ENCODE results near the gene HNRNPH3. TPM values are rescaled to one million over a fixed set of nuclear protein-coding genes. Genes with fewer than 3 reads are reported as not detected.

Gene HNRNPH3
- total RNA-seq, 6 experiments from 2014 or later, result 105 to 170 (median 136) TPM

- Mint-ChIP-seq H3K36me3 (ENCODE audit: low read depth) (peaks cover 11% of the 10 kb centered on the region), H3K27me3 (ENCODE audit: insufficient read depth) (no peaks in the 10 kb centered on the region; the same call in 1 of the 2 replicates), H3K9me3 (no peaks in the 10 kb centered on the region), H3K4me3 (no peak overlapping the region; the same call in 1 of the 2 replicates), H3K27ac (no peak overlapping the region), H3K4me1 (ENCODE audit: low read depth) (peaks cover 22% of the 10 kb centered on the region)
- no peak for TF ChIP-seq CTCF (IDR thresholded peaks at IDR 0.05)
- DNase-seq, result no peak
Observed at GRCh38 chr10:68296843-68297663, 34.8 kb upstream of the HNRNPH3 start.

GRCh38 chr10:68301301-68301700 is 30.6 kb upstream of the HNRNPH3 start:
- no peak for TF ChIP-seq CTCF (IDR thresholded peaks at IDR 0.05)
- Mint-ChIP-seq H3K9me3 (no peaks in the 10 kb centered on the region), H3K27ac (no peak overlapping the region), H3K36me3 (ENCODE audit: low read depth) (no peaks in the 10 kb centered on the region), H3K27me3 (ENCODE audit: insufficient read depth) (no peaks in the 10 kb centered on the region; the same call in 1 of the 2 replicates), H3K4me3 (no peak overlapping the region), H3K4me1 (ENCODE audit: low read depth) (peaks cover 23% of the 10 kb centered on the region)
- DNase-seq, result no peak

GRCh38 chr10:68301790-68302502 is 29.9 kb upstream of the HNRNPH3 start:
- H3K9me3 Mint-ChIP-seq, result no peaks in the 10 kb centered on the region
- TF ChIP-seq CTCF (IDR thresholded peaks at IDR 0.05), result peak; percentile 85
- H3K27ac Mint-ChIP-seq, result no peak overlapping the region
- H3K4me1 Mint-ChIP-seq (ENCODE audit: low read depth), result peaks cover 16% of the 10 kb centered on the region
- peak; percentile 69 for DNase-seq
- H3K36me3 Mint-ChIP-seq (ENCODE audit: low read depth), result no peaks in the 10 kb centered on the region
- H3K27me3 Mint-ChIP-seq (ENCODE audit: insufficient read depth), result no peaks in the 10 kb centered on the region
- no peak overlapping the region for H3K4me3 Mint-ChIP-seq

GRCh38 chr10:68302503-68302823 is 29.4 kb upstream of the HNRNPH3 start:
- Mint-ChIP-seq H3K36me3 (ENCODE audit: low read depth) (no peaks in the 10 kb centered on the region), H3K27me3 (ENCODE audit: insufficient read depth) (no peaks in the 10 kb centered on the region), H3K4me1 (ENCODE audit: low read depth) (peaks cover 11% of the 10 kb centered on the region), H3K9me3 (no peaks in the 10 kb centered on the region), H3K4me3 (no peak overlapping the region), H3K27ac (no peak overlapping the region)
- DNase-seq, result no peak
- TF ChIP-seq CTCF (IDR thresholded peaks at IDR 0.05), result peak; percentile 8; the same call in 1 of the 2 replicates

- no peaks in the 10 kb centered on the region for H3K9me3 Mint-ChIP-seq
- no peak for TF ChIP-seq CTCF (IDR thresholded peaks at IDR 0.05)
- H3K27me3 Mint-ChIP-seq (ENCODE audit: insufficient read depth), result no peaks in the 10 kb centered on the region
- no peak overlapping the region for H3K27ac Mint-ChIP-seq
- no peak overlapping the region for H3K4me3 Mint-ChIP-seq
- no peaks in the 10 kb centered on the region for H3K36me3 Mint-ChIP-seq (ENCODE audit: low read depth)
- peaks cover 9% of the 10 kb centered on the region for H3K4me1 Mint-ChIP-seq (ENCODE audit: low read depth)
- no peak for DNase-seq
Observed at GRCh38 chr10:68302871-68303270, 29.0 kb upstream of the HNRNPH3 start.
